Lower leg skin (tissue), 3 donors: ENCODE data around the gene SMCP.

ENCODE experiments used
- CTCF ChIP-seq, 3 donors: fragments of 450-650 bp; IDR thresholded peaks; one replicate each; pipeline ENCODE4 v1.5.1; 2016; ENCODE audit warnings: antibody characterized with exemption in 3 of 3, mild to moderate bottlenecking in 3 of 3, moderate library complexity in 2 of 3
- POLR2A ChIP-seq, 2 donors: fragments of 450-650 bp; IDR thresholded peaks; one replicate each; pipeline ENCODE4 v1.6.1; 2016 to 2017; ENCODE audit warnings: antibody characterized with exemption in 2 of 2, mild to moderate bottlenecking in 1 of 2, moderate library complexity in 1 of 2

DNA sequence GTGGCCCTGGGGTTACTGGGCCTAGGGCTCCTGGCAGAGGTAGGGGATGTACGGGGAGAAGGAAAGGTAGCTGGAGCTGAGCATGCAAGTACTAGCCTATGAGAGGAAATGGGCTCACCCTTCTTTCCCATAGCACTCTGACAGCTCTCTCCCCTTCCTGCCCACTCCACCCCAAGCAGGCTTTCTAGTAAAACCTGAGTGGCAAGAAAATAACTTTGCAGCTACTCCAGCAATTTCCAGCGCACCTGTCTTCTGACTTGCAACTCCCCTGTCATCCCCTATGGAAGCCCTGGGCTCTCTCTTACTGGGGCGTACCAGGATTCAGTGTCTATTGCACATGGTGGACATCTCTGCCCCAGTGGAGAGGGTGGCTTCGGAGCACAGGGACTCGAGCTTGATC, 23.5 kb downstream of the SMCP start:
- TF ChIP-seq CTCF (IDR thresholded peaks at IDR 0.05): no peak
- no peak for TF ChIP-seq POLR2A (IDR thresholded peaks at IDR 0.05)
